Measurements from ENCODE around the gene CSMD2. TPM values are rescaled to one million over a fixed set of nuclear protein-coding genes. Genes with fewer than 3 reads are reported as not detected.

The CSMD2 gene
- total RNA-seq, 1 donor from 2014 or later: 1.8 TPM

GRCh38 chr1:33488624-33489023, 676.4 kb downstream of the CSMD2 start:
- Mint-ChIP-seq H3K27ac (no peak overlapping the region), H3K27me3 (no peaks in the 10 kb centered on the region), H3K4me1 (ENCODE audit: unreplicated experiment) (no peaks in the 10 kb centered on the region), H3K9me3 (peaks cover 7% of the 10 kb centered on the region), H3K36me3 (peaks cover 76% of the 10 kb centered on the region), H3K4me3 (no peak overlapping the region)
- TF ChIP-seq CTCF (conservative IDR thresholded peaks at IDR 0.05): no peak
- DNase-seq (ENCODE audit: extremely low spot score, unreplicated experiment): no peak

GRCh38 chr1:33482412-33482811, 682.6 kb downstream of the CSMD2 start:
- Mint-ChIP-seq H3K27me3 (no peaks in the 10 kb centered on the region), H3K9me3 (no peaks in the 10 kb centered on the region), H3K36me3 (peaks cover 70% of the 10 kb centered on the region), H3K4me3 (no peak overlapping the region), H3K27ac (no peak overlapping the region), H3K4me1 (ENCODE audit: unreplicated experiment) (no peaks in the 10 kb centered on the region)
- DNase-seq (ENCODE audit: extremely low spot score, unreplicated experiment): no peak
- TF ChIP-seq CTCF (conservative IDR thresholded peaks at IDR 0.05): no peak

- no peak for TF ChIP-seq CTCF (conservative IDR thresholded peaks at IDR 0.05)
- Mint-ChIP-seq H3K4me3 (no peak overlapping the region), H3K4me1 (ENCODE audit: unreplicated experiment) (peaks cover 9% of the 10 kb centered on the region)
Measured at GRCh38 chr1:33477451-33477850, 687.6 kb downstream of the CSMD2 start.

GRCh38 chr1:33473900-33474299, 691.1 kb downstream of the CSMD2 start:
- Mint-ChIP-seq H3K36me3 (peaks cover 16% of the 10 kb centered on the region), H3K27me3 (no peaks in the 10 kb centered on the region), H3K4me3 (peak overlapping the region; percentile 87), H3K27ac (no peak overlapping the region), H3K9me3 (no peaks in the 10 kb centered on the region), H3K4me1 (ENCODE audit: unreplicated experiment) (peaks cover 21% of the 10 kb centered on the region)
- DNase-seq (ENCODE audit: extremely low spot score, unreplicated experiment): no peak
- TF ChIP-seq CTCF (conservative IDR thresholded peaks at IDR 0.05): no peak

More at GRCh38 chr1:33477451-33477850, 687.6 kb downstream of the CSMD2 start:
- Mint-ChIP-seq H3K9me3 (no peaks in the 10 kb centered on the region), H3K36me3 (peaks cover 33% of the 10 kb centered on the region), H3K27ac (no peak overlapping the region), H3K27me3 (no peaks in the 10 kb centered on the region)
- DNase-seq (ENCODE audit: extremely low spot score, unreplicated experiment): no peak

- no peaks in the 10 kb centered on the region for H3K9me3 Mint-ChIP-seq
- peaks cover 3% of the 10 kb centered on the region for H3K36me3 Mint-ChIP-seq
- H3K27ac Mint-ChIP-seq: peak within 1 kb of the TSS; percentile 79
- H3K4me3 Mint-ChIP-seq: peak within 1 kb of the TSS; percentile 87
- TF ChIP-seq CTCF (conservative IDR thresholded peaks at IDR 0.05): no peak
- DNase-seq (ENCODE audit: extremely low spot score, unreplicated experiment): peak; percentile 96
- H3K27me3 Mint-ChIP-seq: no peaks in the 10 kb centered on the region
- peaks cover 21% of the 10 kb centered on the region for H3K4me1 Mint-ChIP-seq (ENCODE audit: unreplicated experiment)
Measured at GRCh38 chr1:33472269-33472980, 692.6 kb downstream of the CSMD2 start, which contains the start of gene ZSCAN20. ZSCAN20 (plus strand) TSS chr1:33472645; CDS start chr1:33479289, 6,644 bp downstream.

Data from type B pancreatic cell (in vitro differentiated cells).